Neural progenitor cell (in vitro differentiated cells): ENCODE results near the gene WIPF1. TPM values are rescaled to one million over a fixed set of nuclear protein-coding genes. Genes with fewer than 3 reads are reported as not detected.

ENCODE experiments used
- DNase-seq: peaks from one replicate; pipeline ENCODE4 v3.0.0-alpha.2; 2016; ENCODE audit warnings: low spot score
- H2AFZ ChIP-seq: fragments of 200-600 bp; sonication (generic); replicated peaks from 2 replicates; pipeline ENCODE4 v1.6.1; 2016; ENCODE audit warnings: antibody characterized with exemption
- H3F3A ChIP-seq: fragments of 200-600 bp; sonication (generic); 2 replicates; pipeline ENCODE4 v1.6.1; 2016; ENCODE audit warnings: antibody characterized with exemption, low read depth
- H3K27ac ChIP-seq: fragments of 200-600 bp; sonication (generic); 2 replicates; pipeline ENCODE4 v1.5.1; 2016; ENCODE audit warnings: mild to moderate bottlenecking
- H3K27me3 ChIP-seq: fragments of 200-600 bp; sonication (generic); 2 replicates; pipeline ENCODE4 v1.6.1; 2016; ENCODE audit warnings: mild to moderate bottlenecking, moderate library complexity
- H3K36me3 ChIP-seq: fragments of 200-600 bp; sonication (generic); 2 replicates; pipeline ENCODE4 v1.5.1; 2016
- H3K4me1 ChIP-seq: fragments of 200-600 bp; sonication (generic); 2 replicates; pipeline ENCODE4 v1.6.1; 2016; ENCODE audit warnings: mixed run types
- H3K4me2 ChIP-seq: fragments of 200-600 bp; sonication (generic); 2 replicates; pipeline ENCODE4 v1.6.1; 2016
- H3K4me3 ChIP-seq: fragments of 200-600 bp; sonication (generic); 2 replicates; pipeline ENCODE4 v1.5.1; 2016
- H3K79me2 ChIP-seq: fragments of 200-600 bp; sonication (generic); 2 replicates; pipeline ENCODE4 v1.6.1; 2016; ENCODE audit warnings: low read depth
- H3K9ac ChIP-seq: fragments of 200-600 bp; sonication (generic); 2 replicates; pipeline ENCODE4 v1.6.1; 2016
- H3K9me3 ChIP-seq: fragments of 200-600 bp; sonication (generic); 2 replicates; pipeline ENCODE4 v1.5.1; 2016; ENCODE audit warnings: low read depth
- H4K20me1 ChIP-seq: fragments of 200-600 bp; sonication (generic); 2 replicates; pipeline ENCODE4 v1.6.1; 2016; ENCODE audit warnings: low read depth
- H3K27ac Mint-ChIP-seq: 3 replicates; pipeline ENCODE4 v1.8.0; 2021; ENCODE audit warnings: mixed read lengths
- H3K27me3 Mint-ChIP-seq: 2 replicates; pipeline ENCODE4 v1.8.0; 2022; ENCODE audit warnings: low read depth, mild to moderate bottlenecking, inconsistent platforms, moderate library complexity, mixed read lengths; ENCODE audit not compliant: insufficient read depth
- H3K36me3 Mint-ChIP-seq: 3 replicates; pipeline ENCODE4 v1.8.0; 2021; ENCODE audit warnings: mixed read lengths
- H3K4me1 Mint-ChIP-seq: 3 replicates; pipeline ENCODE4 v1.8.0; 2021; ENCODE audit warnings: mixed read lengths
- H3K4me3 Mint-ChIP-seq: 3 replicates; pipeline ENCODE4 v1.8.0; 2021; ENCODE audit warnings: mild to moderate bottlenecking, moderate library complexity, mixed read lengths
- H3K9me3 Mint-ChIP-seq: 3 replicates; pipeline ENCODE4 v1.8.0; 2020; ENCODE audit warnings: mixed read lengths
- CTCF ChIP-seq: fragments of 200-600 bp; sonication (generic); IDR thresholded peaks from 2 replicates; pipeline ENCODE4 v1.5.1; 2017; ENCODE audit warnings: antibody characterized with exemption, mild to moderate bottlenecking
- EZH2 ChIP-seq: fragments of 200-600 bp; sonication (generic); IDR thresholded peaks from 2 replicates; pipeline ENCODE4 v1.6.1; 2017; ENCODE audit warnings: antibody characterized with exemption, mild to moderate bottlenecking, moderate library complexity
- EZH2phosphoT487 ChIP-seq: fragments of 200-600 bp; sonication (generic); IDR thresholded peaks from 2 replicates; pipeline ENCODE4 v1.6.1; 2017; ENCODE audit warnings: antibody characterized with exemption
- total RNA-seq: library from RNA; depleted of rRNA; stranded (reverse); fragments of >200 nt; gene quantifications from 2 replicates; pipeline ENCODE4 v1.2.3, GENCODE V29; 2015; ENCODE audit warnings: low replicate concordance

WIPF1 gene
- total RNA-seq, 1 donor from 2014 or later, result 17.2 TPM

- Histone ChIP-seq H3K4me1 (no peaks in the 10 kb centered on the region), H3K27me3 (no peaks in the 10 kb centered on the region), H3K27ac (no peak overlapping the region), H3K4me2 (no peak overlapping the region), H3K4me3 (no peak overlapping the region), H3K9ac (no peak overlapping the region), H3K36me3 (no peaks in the 10 kb centered on the region), H3F3A (no peaks in the 10 kb centered on the region), H3K9me3 (no peaks in the 10 kb centered on the region), H2AFZ (no peak overlapping the region), H3K79me2 (no peaks in the 10 kb centered on the region), H4K20me1 (no peaks in the 10 kb centered on the region)
- TF ChIP-seq CTCF, result no peak
- TF ChIP-seq EZH2, result no peak
- no peak for TF ChIP-seq EZH2phosphoT487
- peaks cover 4% of the 10 kb centered on the region for H3K27me3 Mint-ChIP-seq
- peaks cover 2% of the 10 kb centered on the region for H3K9me3 Mint-ChIP-seq
- no peaks in the 10 kb centered on the region for H3K36me3 Mint-ChIP-seq
- H3K4me1 Mint-ChIP-seq, result peaks cover 7% of the 10 kb centered on the region
- H3K4me3 Mint-ChIP-seq, result no peak overlapping the region
- no peak overlapping the region for H3K27ac Mint-ChIP-seq
- no peak for DNase-seq
These were observed 53.4 kb downstream of the WIPF1 start for GRCh38 chr2:174544156-174544555.

GRCh38 chr2:174540893-174541292 lies 56.7 kb downstream of the WIPF1 start:
- peaks cover 4% of the 10 kb centered on the region for H3K27me3 Mint-ChIP-seq

GRCh38 chr2:174535757-174536703 lies 61.6 kb downstream of the WIPF1 start:
- Histone ChIP-seq H3K27ac (no peak overlapping the region), H3K79me2 (no peaks in the 10 kb centered on the region), H3K9ac (no peak overlapping the region), H4K20me1 (no peaks in the 10 kb centered on the region), H3K9me3 (no peaks in the 10 kb centered on the region), H3K4me3 (no peak overlapping the region), H3K4me1 (no peaks in the 10 kb centered on the region), H2AFZ (no peak overlapping the region), H3K36me3 (no peaks in the 10 kb centered on the region), H3F3A (no peaks in the 10 kb centered on the region), H3K4me2 (no peak overlapping the region), H3K27me3 (no peaks in the 10 kb centered on the region)
- no peak for TF ChIP-seq CTCF
- no peak for TF ChIP-seq EZH2phosphoT487
- TF ChIP-seq EZH2, result no peak
- Mint-ChIP-seq H3K27me3 (peaks cover 5% of the 10 kb centered on the region), H3K27ac (no peak overlapping the region), H3K36me3 (no peaks in the 10 kb centered on the region), H3K9me3 (no peaks in the 10 kb centered on the region), H3K4me1 (no peaks in the 10 kb centered on the region), H3K4me3 (no peak overlapping the region)
- DNase-seq, result no peak

More at GRCh38 chr2:174540893-174541292, 56.7 kb downstream of the WIPF1 start:
- Histone ChIP-seq H3K4me1 (no peaks in the 10 kb centered on the region), H3K9me3 (no peaks in the 10 kb centered on the region), H3K79me2 (no peaks in the 10 kb centered on the region), H3K9ac (no peak overlapping the region), H3K36me3 (no peaks in the 10 kb centered on the region), H3K4me2 (no peak overlapping the region), H4K20me1 (no peaks in the 10 kb centered on the region), H3K27me3 (no peaks in the 10 kb centered on the region), H2AFZ (peak overlapping the region; percentile 6), H3K27ac (no peak overlapping the region), H3K4me3 (no peak overlapping the region), H3F3A (no peaks in the 10 kb centered on the region)
- H3K36me3 Mint-ChIP-seq, result no peaks in the 10 kb centered on the region
- no peak overlapping the region for H3K4me3 Mint-ChIP-seq
- no peak overlapping the region for H3K27ac Mint-ChIP-seq
- peaks cover 4% of the 10 kb centered on the region for H3K4me1 Mint-ChIP-seq
- DNase-seq, result no peak
- H3K9me3 Mint-ChIP-seq, result peaks cover 2% of the 10 kb centered on the region
- TF ChIP-seq EZH2 (no peak), EZH2phosphoT487 (no peak), CTCF (no peak)
